HK-2 (cell line): Measurements from ENCODE around the gene ZNF660.
A peak's percentile ranks its signal among the peaks of the same experiment; 100 is the strongest.
"Not testable (repeated sequence)": the region's sequence is repeated elsewhere in the genome, so short reads cannot be mapped to it uniquely, and the experiment has no call there.

Source experiments
- DNase-seq: peaks from one replicate; pipeline ENCODE4 v3.0.0-alpha.2; 2018; ENCODE audit not compliant: unreplicated experiment

ZNF660 gene

GRCh38 chr3:44584646-44585501, at the start of gene ZNF660:
Gene ZNF660 (plus strand): TSS chr3:44584964. CDS start chr3:44594194, 9,230 bp downstream.
- DNase-seq, result no peak

GRCh38 chr3:44535364-44535763, 49.4 kb upstream of the ZNF660 start:
- DNase-seq, result no peak

- DNase-seq, result not testable (repeated sequence)
Measured at GRCh38 chr3:44544811-44545210, 40.0 kb upstream of the ZNF660 start.

- peak; percentile 14 for DNase-seq
Measured at GRCh38 chr3:44554626-44555592, 29.9 kb upstream of the ZNF660 start, which contains the start of gene ZKSCAN7. Gene ZKSCAN7 (plus strand): TSS chr3:44555193. CDS start chr3:44557048, 1,855 bp downstream.

- no peak for DNase-seq
Measured at GRCh38 chr3:44555723-44556122, 29.0 kb upstream of the ZNF660 start.

- no peak for DNase-seq
Measured at GRCh38 chr3:44557074-44557473, 27.7 kb upstream of the ZNF660 start.

- DNase-seq, result no peak
Measured at GRCh38 chr3:44561076-44561475, 23.7 kb upstream of the ZNF660 start.

- no peak for DNase-seq
Measured at GRCh38 chr3:44562147-44562546, 22.6 kb upstream of the ZNF660 start.

GRCh38 chr3:44568561-44568960, 16.2 kb upstream of the ZNF660 start:
- DNase-seq, result no peak

- no peak for DNase-seq
Measured at GRCh38 chr3:44571024-44571423, 13.7 kb upstream of the ZNF660 start.

GRCh38 chr3:44576613-44577012, 8.2 kb upstream of the ZNF660 start:
- no peak for DNase-seq

GRCh38 chr3:44577354-44577952, 7.3 kb upstream of the ZNF660 start:
- DNase-seq, result not testable (repeated sequence)

GRCh38 chr3:44578316-44578715, 6.4 kb upstream of the ZNF660 start:
- not testable (repeated sequence) for DNase-seq

- not testable (repeated sequence) for DNase-seq
Measured at GRCh38 chr3:44578924-44579515, 5.7 kb upstream of the ZNF660 start.

- not testable (repeated sequence) for DNase-seq
Measured at GRCh38 chr3:44579749-44580148, 5.0 kb upstream of the ZNF660 start.

GRCh38 chr3:44580971-44581370, 3.8 kb upstream of the ZNF660 start:
- DNase-seq, result not testable (repeated sequence)

- no peak for DNase-seq
Measured at GRCh38 chr3:44596621-44597020, 11.9 kb downstream of the ZNF660 start.

GRCh38 chr3:44601749-44602148, 17.0 kb downstream of the ZNF660 start:
- no peak for DNase-seq

- DNase-seq, result no peak
Measured at GRCh38 chr3:44612678-44613077, 27.9 kb downstream of the ZNF660 start.

- peak; percentile 82 for DNase-seq
Measured at GRCh38 chr3:44624749-44625480, 40.2 kb downstream of the ZNF660 start, which contains the start of gene ZNF197. Gene ZNF197 (plus strand): TSS chr3:44625036. CDS start chr3:44629155, 4,119 bp downstream.

- no peak for DNase-seq
Measured at GRCh38 chr3:44628716-44629115, 44.0 kb downstream of the ZNF660 start.
